ENCODE data around the gene GDF11. TPM values are rescaled to one million over a fixed set of nuclear protein-coding genes. Genes with fewer than 3 reads are reported as not detected.

The GDF11 gene
- total RNA-seq (10 to 100 TPM; 15.1 to 15.8 TPM), polyA plus RNA-seq (1 to 10 TPM in 1 of 2 donors, under 1 TPM in 1; 0.25 to 1.6 TPM)

- ChIA-PET POLR2A (ENCODE audit: partially characterized antibody) (interaction anchor here (0.6 to 13.3 kb wide), 23 partner anchors 10 to 375 kb away, joined by 3 to 201 read pairs (median 5); partner anchors contain the start of genes BLOC1S1, CD63, DGKA and DNAJC14), CTCF (ENCODE audit: partially characterized antibody) (interaction anchor here (0.7 to 2.5 kb wide), 6 partner anchors 11 to 253 kb away, joined by 3 to 14 read pairs (median 4); partner anchors contain the start of genes ORMDL2 and SARNP)
- Mint-ChIP-seq H3K36me3 (peaks cover 0 to 8% of the 10 kb centered on the region in 2 donors), H3K27me3 (no peaks in the 10 kb centered on the region), H3K4me1 (peaks cover 32 to 62% (median 42%) of the 10 kb centered on the region in 4 donors), H3K27ac (peak within 1 kb of the TSS; percentile 81 to 94 (median 92)), H3K4me3 (peak within 1 kb of the TSS; percentile 90 to 96 (median 94)), H3K9me3 (no peaks in the 10 kb centered on the region)
- peaks cover 25% of the 10 kb centered on the region for H3K4me1 ChIP-seq (ENCODE audit: insufficient read depth, low read length)
- intact Hi-C loops (cut with micrococcal nuclease), result loop anchor here (2.0 kb wide), 1 partner anchor 74 kb away; the partner anchor contains the start of gene SARNP
- DNase-seq, result peak; percentile 66 to 83 (median 71)
- H3K4me3 ChIP-seq (ENCODE audit: low read length in 2 of 2), result peak within 1 kb of the TSS; percentile 60 to 76
- no peaks in the 10 kb centered on the region for H3K27me3 ChIP-seq (ENCODE audit: insufficient read depth, low read length)
- H3K9me3 ChIP-seq (ENCODE audit: control insufficient read depth in 1 of 2, low read length in 2 of 2), result no peaks in the 10 kb centered on the region
- H3K27ac ChIP-seq (ENCODE audit: low read depth, low read length), result peak within 1 kb of the TSS; percentile 56
- no peaks in the 10 kb centered on the region for H3K36me3 ChIP-seq (ENCODE audit: insufficient read depth, low read length)
Observed at GRCh38 chr12:55742719-55743405, at the start of gene GDF11. Gene GDF11 (plus strand): TSS chr12:55743122. CDS start chr12:55743317, 195 bp downstream.

GRCh38 chr12:55693323-55694187 is 49.4 kb upstream of the GDF11 start:
- CTCF ChIA-PET (ENCODE audit: partially characterized antibody), result no interaction called here
- POLR2A ChIA-PET (ENCODE audit: partially characterized antibody), result no interaction called here
- H3K4me3 ChIP-seq (ENCODE audit: low read length in 2 of 2), result no peak overlapping the region
- H3K27ac Mint-ChIP-seq, result no peak overlapping the region
- DNase-seq, result no peak
- no peaks in the 10 kb centered on the region for H3K4me1 Mint-ChIP-seq
- H3K27me3 ChIP-seq (ENCODE audit: insufficient read depth, low read length), result no peaks in the 10 kb centered on the region
- peaks cover 0 to 2% of the 10 kb centered on the region in 2 donors for H3K27me3 Mint-ChIP-seq
- no peaks in the 10 kb centered on the region for H3K9me3 Mint-ChIP-seq
- H3K4me1 ChIP-seq (ENCODE audit: insufficient read depth, low read length), result no peaks in the 10 kb centered on the region
- H3K36me3 ChIP-seq (ENCODE audit: insufficient read depth, low read length), result no peaks in the 10 kb centered on the region
- H3K27ac ChIP-seq (ENCODE audit: low read depth, low read length), result no peak overlapping the region
- H3K36me3 Mint-ChIP-seq, result no peaks in the 10 kb centered on the region
- H3K4me3 Mint-ChIP-seq, result no peak overlapping the region
- intact Hi-C loops (cut with micrococcal nuclease), result no loop called here
- no peaks in the 10 kb centered on the region for H3K9me3 ChIP-seq (ENCODE audit: control insufficient read depth in 1 of 2, low read length in 2 of 2)

GRCh38 chr12:55694188-55694515 is 48.8 kb upstream of the GDF11 start:
- no peak overlapping the region for H3K4me3 Mint-ChIP-seq
- ChIA-PET CTCF (ENCODE audit: partially characterized antibody) (interaction anchor here (0.6 kb wide), 1 partner anchor 819 kb away, joined by 3 read pairs; no protein-coding TSS in a partner anchor), POLR2A (ENCODE audit: partially characterized antibody) (no interaction called here)
- intact Hi-C loops (cut with micrococcal nuclease), result no loop called here
- Histone ChIP-seq H3K27me3 (ENCODE audit: insufficient read depth, low read length) (no peaks in the 10 kb centered on the region), H3K4me1 (ENCODE audit: insufficient read depth, low read length) (no peaks in the 10 kb centered on the region), H3K36me3 (ENCODE audit: insufficient read depth, low read length) (no peaks in the 10 kb centered on the region), H3K9me3 (ENCODE audit: control insufficient read depth in 1 of 2, low read length in 2 of 2) (no peaks in the 10 kb centered on the region), H3K27ac (ENCODE audit: low read depth, low read length) (no peak overlapping the region), H3K4me3 (ENCODE audit: low read length in 2 of 2) (no peak overlapping the region)
- no peaks in the 10 kb centered on the region for H3K36me3 Mint-ChIP-seq
- no peak for DNase-seq
- no peak overlapping the region for H3K27ac Mint-ChIP-seq
- H3K4me1 Mint-ChIP-seq, result no peaks in the 10 kb centered on the region
- no peaks in the 10 kb centered on the region for H3K9me3 Mint-ChIP-seq
- H3K27me3 Mint-ChIP-seq, result peaks cover 0 to 2% of the 10 kb centered on the region in 2 donors

- peaks cover 0 to 2% of the 10 kb centered on the region in 2 donors for H3K27me3 Mint-ChIP-seq
- H3K4me3 ChIP-seq (ENCODE audit: low read length in 2 of 2), result no peak overlapping the region
- no peaks in the 10 kb centered on the region for H3K36me3 Mint-ChIP-seq
- DNase-seq, result no peak
- H3K27me3 ChIP-seq (ENCODE audit: insufficient read depth, low read length), result no peaks in the 10 kb centered on the region
- H3K27ac ChIP-seq (ENCODE audit: low read depth, low read length), result no peak overlapping the region
- no peak overlapping the region for H3K27ac Mint-ChIP-seq
- no peak overlapping the region for H3K4me3 Mint-ChIP-seq
- no peaks in the 10 kb centered on the region for H3K9me3 Mint-ChIP-seq
- ChIA-PET CTCF (ENCODE audit: partially characterized antibody) (interaction anchor here (0.6 kb wide), 1 partner anchor 818 kb away, joined by 3 read pairs; no protein-coding TSS in a partner anchor), POLR2A (ENCODE audit: partially characterized antibody) (no interaction called here)
- no peaks in the 10 kb centered on the region for H3K36me3 ChIP-seq (ENCODE audit: insufficient read depth, low read length)
- H3K4me1 ChIP-seq (ENCODE audit: insufficient read depth, low read length), result no peaks in the 10 kb centered on the region
- no peaks in the 10 kb centered on the region for H3K9me3 ChIP-seq (ENCODE audit: control insufficient read depth in 1 of 2, low read length in 2 of 2)
- intact Hi-C loops (cut with micrococcal nuclease), result no loop called here
- H3K4me1 Mint-ChIP-seq, result no peaks in the 10 kb centered on the region
Observed at GRCh38 chr12:55694651-55695050, 48.3 kb upstream of the GDF11 start.

- no peak overlapping the region for H3K4me3 Mint-ChIP-seq
- H3K36me3 Mint-ChIP-seq, result no peaks in the 10 kb centered on the region
- H3K27me3 Mint-ChIP-seq, result peaks cover 2% of the 10 kb centered on the region in 2 donors
- CTCF ChIA-PET (ENCODE audit: partially characterized antibody), result no interaction called here
- H3K9me3 Mint-ChIP-seq, result no peaks in the 10 kb centered on the region
- no peaks in the 10 kb centered on the region for H3K27me3 ChIP-seq (ENCODE audit: insufficient read depth, low read length)
- H3K9me3 ChIP-seq (ENCODE audit: control insufficient read depth in 1 of 2, low read length in 2 of 2), result no peaks in the 10 kb centered on the region
- intact Hi-C loops (cut with micrococcal nuclease), result no loop called here
- no peaks in the 10 kb centered on the region for H3K36me3 ChIP-seq (ENCODE audit: insufficient read depth, low read length)
- H3K4me1 Mint-ChIP-seq, result no peaks in the 10 kb centered on the region
- POLR2A ChIA-PET (ENCODE audit: partially characterized antibody), result no interaction called here
- H3K4me3 ChIP-seq (ENCODE audit: low read length in 2 of 2), result no peak overlapping the region
- H3K27ac Mint-ChIP-seq, result no peak overlapping the region
- H3K4me1 ChIP-seq (ENCODE audit: insufficient read depth, low read length), result no peaks in the 10 kb centered on the region
- no peak overlapping the region for H3K27ac ChIP-seq (ENCODE audit: low read depth, low read length)
- no peak for DNase-seq
Observed at GRCh38 chr12:55695349-55695748, 47.6 kb upstream of the GDF11 start.

- Histone ChIP-seq H3K27me3 (ENCODE audit: insufficient read depth, low read length) (no peaks in the 10 kb centered on the region), H3K4me1 (ENCODE audit: insufficient read depth, low read length) (no peaks in the 10 kb centered on the region), H3K4me3 (ENCODE audit: low read length in 2 of 2) (no peak overlapping the region), H3K9me3 (ENCODE audit: control insufficient read depth in 1 of 2, low read length in 2 of 2) (no peaks in the 10 kb centered on the region), H3K27ac (ENCODE audit: low read depth, low read length) (no peak overlapping the region), H3K36me3 (ENCODE audit: insufficient read depth, low read length) (no peaks in the 10 kb centered on the region)
- H3K9me3 Mint-ChIP-seq, result no peaks in the 10 kb centered on the region
- intact Hi-C loops (cut with micrococcal nuclease), result no loop called here
- H3K27me3 Mint-ChIP-seq, result peaks cover 2% of the 10 kb centered on the region in 2 donors
- no peaks in the 10 kb centered on the region for H3K4me1 Mint-ChIP-seq
- no peak overlapping the region for H3K4me3 Mint-ChIP-seq
- ChIA-PET CTCF (ENCODE audit: partially characterized antibody) (no interaction called here), POLR2A (ENCODE audit: partially characterized antibody) (no interaction called here)
- no peak overlapping the region for H3K27ac Mint-ChIP-seq
- no peak for DNase-seq
- H3K36me3 Mint-ChIP-seq, result no peaks in the 10 kb centered on the region
Observed at GRCh38 chr12:55696141-55696540, 46.8 kb upstream of the GDF11 start.

- POLR2A ChIA-PET (ENCODE audit: partially characterized antibody), result no interaction called here
- H3K4me1 Mint-ChIP-seq, result no peaks in the 10 kb centered on the region
Observed at GRCh38 chr12:55696796-55697462, 46.0 kb upstream of the GDF11 start.

More at GRCh38 chr12:55696796-55697462, 46.0 kb upstream of the GDF11 start:
- H3K36me3 ChIP-seq (ENCODE audit: insufficient read depth, low read length), result no peaks in the 10 kb centered on the region
- H3K4me1 ChIP-seq (ENCODE audit: insufficient read depth, low read length), result no peaks in the 10 kb centered on the region
- Mint-ChIP-seq H3K27ac (no peak overlapping the region), H3K36me3 (no peaks in the 10 kb centered on the region), H3K27me3 (peaks cover 2% of the 10 kb centered on the region in 2 donors), H3K9me3 (no peaks in the 10 kb centered on the region), H3K4me3 (no peak overlapping the region)
- no peak overlapping the region for H3K27ac ChIP-seq (ENCODE audit: low read depth, low read length)
- no peak for DNase-seq
- no peaks in the 10 kb centered on the region for H3K27me3 ChIP-seq (ENCODE audit: insufficient read depth, low read length)
- no peak overlapping the region for H3K4me3 ChIP-seq (ENCODE audit: low read length in 2 of 2)
- CTCF ChIA-PET (ENCODE audit: partially characterized antibody), result no interaction called here
- H3K9me3 ChIP-seq (ENCODE audit: control insufficient read depth in 1 of 2, low read length in 2 of 2), result no peaks in the 10 kb centered on the region
- intact Hi-C loops (cut with micrococcal nuclease), result no loop called here
